Esophagus squamous epithelium (tissue), 5 donors: ENCODE measurements around the gene CAPN5. TPM values are rescaled to one million over a fixed set of nuclear protein-coding genes. Genes with fewer than 3 reads are reported as not detected.
"Not testable (repeated sequence)": the region's sequence is repeated elsewhere in the genome, so short reads cannot be mapped to it uniquely, and the experiment has no call there.

Source experiments
- DNase-seq: peaks from one replicate; lab custom pipeline; 2025; lab: John Stamatoyannopoulos, UW
- H3K27ac ChIP-seq, 4 donors: fragments of 200-600 bp; sonication (generic); one replicate each; pipeline ENCODE4 v1.5.1; 2016 to 2019; ENCODE audit warnings: mild to moderate bottlenecking in 1 of 4
- H3K27me3 ChIP-seq, 4 donors: fragments of 200-600 bp; sonication (generic); 1 replicate in 3 of 4; 2 replicates in 1 of 4; pipeline versions ENCODE4 v1.5.1 to v1.6.0; 2017 to 2021; ENCODE audit warnings: antibody characterized with exemption in 1 of 4
- H3K36me3 ChIP-seq, 3 donors: fragments of 200-600 bp; sonication (generic); one replicate each; pipeline ENCODE4 v1.5.1; 2016 to 2019
- H3K4me1 ChIP-seq, 3 donors: fragments of 200-600 bp; sonication (generic); one replicate each; pipeline ENCODE4 v1.5.1; 2017 to 2019
- H3K4me3 ChIP-seq, 4 donors: fragments of 200-600 bp; sonication (generic); 1 replicate in 3 of 4; 2 replicates in 1 of 4; pipeline ENCODE4 v1.5.1; 2016 to 2019; ENCODE audit warnings: mild to moderate bottlenecking in 2 of 4, moderate library complexity in 1 of 4
- H3K9me3 ChIP-seq, 3 donors: fragments of 200-600 bp; sonication (generic); one replicate each; pipeline ENCODE4 v1.5.1; 2016 to 2019
- CTCF ChIP-seq, 6 experiments: fragments of 450-650 bp in 4 of 6; fragments of 200-600 bp in 2 of 6; sonication (generic) in 2 of 6; IDR thresholded peaks; one replicate each; pipeline ENCODE4 v1.5.1; 2016 to 2019; ENCODE audit warnings: antibody characterized with exemption in 6 of 6, mild to moderate bottlenecking in 4 of 6, moderate library complexity in 4 of 6
- POLR2A ChIP-seq, 4 donors: fragments of 450-650 bp; IDR thresholded peaks; one replicate each; pipeline ENCODE4 v1.6.1; 2017; ENCODE audit warnings: antibody characterized with exemption in 4 of 4, mild to moderate bottlenecking in 4 of 4, moderate library complexity in 3 of 4
- WGBS, 2 donors: methylation state at CpG; one replicate each; pipeline ENCODE4 v1.1.5; 2018; 5-methylcytosine and 5-hydroxymethylcytosine counted together
- intact Hi-C: fragments of 100-400 bp; cut with DNase I; formaldehyde crosslinking; loops from one replicate; pipeline ENCODE4 v1.15.0; 2022
- total RNA-seq, 4 donors: library from RNA; depleted of rRNA; stranded (reverse); fragments of >200 nt; gene quantifications; one replicate each; pipeline ENCODE4 v1.1.0, GENCODE V29; 2016
- donor health status: DM: yes; HTN: yes; CAD: no.

Gene CAPN5
- total RNA-seq: 10 to 100 TPM in 3 of 4 donors, 1 to 10 TPM in 1; 9.3 to 63.2 (median 13.5) TPM

- intact Hi-C loops: no loop called here
- Histone ChIP-seq H3K4me3 (peak within 1 kb of the TSS; percentile 61 to 84 (median 77)), H3K27me3 (no peaks in the 10 kb centered on the region), H3K27ac (peak within 1 kb of the TSS; percentile 76 to 95 (median 90)), H3K4me1 (peaks cover 4 to 44% (median 19%) of the 10 kb centered on the region in 3 donors), H3K36me3 (no peaks in the 10 kb centered on the region), H3K9me3 (no peaks in the 10 kb centered on the region)
- peak; percentile 36 for DNase-seq
- TF ChIP-seq POLR2A (IDR thresholded peaks at IDR 0.05) (peak in 3 of 4 donors; percentile 16 to 87 (median 63)), CTCF (IDR thresholded peaks at IDR 0.05) (peak in 4 of 6 experiments; percentile 35 to 60 (median 50))
- 0 to 20% methylated on average over 1 to 2 of the region's 69 CpGs for WGBS, 2 donors
Measured at GRCh38 chr11:77066229-77067042, at the start of gene CAPN5. TSS of gene CAPN5 (plus strand) at chr11:77066971. CDS start at chr11:77084887, 17,916 bp downstream.

GRCh38 chr11:77018396-77018924 is 48.3 kb upstream of the CAPN5 start:
- H3K27ac ChIP-seq, intact Hi-C loops, H3K27me3 ChIP-seq, H3K9me3 ChIP-seq, DNase-seq, H3K4me3 ChIP-seq: not testable (repeated sequence)
- WGBS, 2 donors: 72 to 86% methylated on average over 2 of the region's 2 CpGs
- peaks cover 0 to 10% (median 0%) of the 10 kb centered on the region in 3 donors for H3K36me3 ChIP-seq
- peaks cover 0 to 42% (median 0%) of the 10 kb centered on the region in 3 donors for H3K4me1 ChIP-seq

GRCh38 chr11:77019976-77020595 is 46.7 kb upstream of the CAPN5 start:
- no peak for DNase-seq
- no peaks in the 10 kb centered on the region for H3K9me3 ChIP-seq
- H3K36me3 ChIP-seq: peaks cover 0 to 10% (median 0%) of the 10 kb centered on the region in 3 donors
- no peak overlapping the region for H3K4me3 ChIP-seq
- H3K4me1 ChIP-seq: peaks cover 0 to 36% (median 0%) of the 10 kb centered on the region in 3 donors
- 36 to 50% methylated on average over 2 of the region's 2 CpGs for WGBS, 2 donors
- TF ChIP-seq POLR2A (IDR thresholded peaks at IDR 0.05) (no peak), CTCF (IDR thresholded peaks at IDR 0.05) (no peak)
- no peaks in the 10 kb centered on the region for H3K27me3 ChIP-seq
- H3K27ac ChIP-seq: peak overlapping the region in 3 of 4 donors; percentile 53 to 77 (median 76)
- intact Hi-C loops: no loop called here

GRCh38 chr11:77020734-77021133 is 46.0 kb upstream of the CAPN5 start:
- no peak for DNase-seq
- Histone ChIP-seq H3K4me3 (no peak overlapping the region), H3K9me3 (no peaks in the 10 kb centered on the region), H3K27me3 (no peaks in the 10 kb centered on the region), H3K27ac (peak overlapping the region in 3 of 4 donors; percentile 10 to 77 (median 76)), H3K4me1 (peaks cover 0 to 30% (median 0%) of the 10 kb centered on the region in 3 donors), H3K36me3 (peaks cover 0 to 10% (median 0%) of the 10 kb centered on the region in 3 donors)
- intact Hi-C loops: no loop called here
- TF ChIP-seq CTCF (IDR thresholded peaks at IDR 0.05) (no peak), POLR2A (IDR thresholded peaks at IDR 0.05) (no peak)
- 53 to 63% methylated on average over 2 of the region's 2 CpGs for WGBS, 2 donors

GRCh38 chr11:77024745-77025144 is 42.0 kb upstream of the CAPN5 start:
- peaks cover 0 to 10% (median 0%) of the 10 kb centered on the region in 3 donors for H3K36me3 ChIP-seq
- H3K9me3 ChIP-seq: no peaks in the 10 kb centered on the region
- intact Hi-C loops: no loop called here
- H3K27ac ChIP-seq: no peak overlapping the region
- TF ChIP-seq POLR2A (IDR thresholded peaks at IDR 0.05) (no peak), CTCF (IDR thresholded peaks at IDR 0.05) (no peak)
- H3K4me3 ChIP-seq: no peak overlapping the region
- peaks cover 0 to 34% (median 0%) of the 10 kb centered on the region in 3 donors for H3K4me1 ChIP-seq
- H3K27me3 ChIP-seq: peaks cover 0 to 5% (median 0%) of the 10 kb centered on the region in 4 donors
- DNase-seq: no peak
